GM19452 (cell line): Measurements from ENCODE around the gene PARD6A.

ENCODE experiments used
- ATAC-seq: cut with Tn5 transposase; IDR thresholded peaks from one replicate; pipeline ENCODE4 v1.9.1; 2021; ENCODE audit not compliant: unreplicated experiment

Gene PARD6A

GRCh38 chr16:67666559-67667452 lies 6.0 kb downstream of the PARD6A start, which contains the start of the genes C16orf86 and ENKD1:
Gene C16orf86, plus strand, starts transcription at chr16:67666814. Its CDS starts 157 bp downstream, at chr16:67666971.
Gene ENKD1, minus strand, starts transcription at chr16:67666750. Its CDS starts 308 bp downstream, at chr16:67666442.
- no peak for ATAC-seq

GRCh38 chr16:67667453-67667816 lies 6.7 kb downstream of the PARD6A start:
- no peak for ATAC-seq

DNA sequence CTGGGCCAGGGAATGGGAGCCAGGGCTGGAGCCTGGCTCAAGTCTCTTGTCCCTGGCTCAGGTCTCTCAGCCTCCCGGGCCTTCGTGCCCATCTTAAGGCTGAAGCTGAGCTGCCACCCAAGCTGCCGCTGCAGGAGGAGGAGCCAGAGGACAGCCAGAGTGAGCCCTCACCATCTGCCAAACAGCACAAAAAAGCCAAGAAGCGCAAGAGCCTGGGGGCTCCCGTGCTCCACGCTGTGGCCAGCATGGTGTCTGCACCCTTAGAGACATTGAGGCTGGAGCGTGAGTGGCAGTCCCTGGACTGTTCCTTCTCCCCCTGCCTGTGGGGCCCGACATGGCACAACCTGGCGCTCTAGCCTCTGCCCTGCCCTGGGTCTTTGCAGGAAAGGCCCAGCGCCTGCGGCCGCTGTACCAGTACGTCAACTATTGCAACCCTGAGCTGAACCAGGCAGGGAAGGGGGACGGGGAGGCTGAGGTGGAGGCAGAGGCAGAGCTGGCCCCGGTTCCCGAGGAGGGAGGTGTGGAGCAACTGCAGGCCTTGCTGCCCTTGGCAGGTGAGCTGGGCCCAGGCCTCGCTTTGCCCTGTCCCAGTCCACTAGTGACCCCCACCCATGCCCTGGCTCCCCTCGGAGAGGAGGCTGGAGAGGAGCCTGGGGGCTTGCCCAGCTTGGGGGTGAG lies 7.2 kb downstream of the PARD6A start:
- peak; percentile 81 for ATAC-seq

GRCh38 chr16:67668495-67669157 lies 7.9 kb downstream of the PARD6A start:
- ATAC-seq: no peak

GRCh38 chr16:67669499-67670101 lies 8.8 kb downstream of the PARD6A start:
- ATAC-seq: no peak

- ATAC-seq: no peak
These were observed 11.5 kb downstream of the PARD6A start for GRCh38 chr16:67672306-67672705.

GRCh38 chr16:67672739-67673662 lies 12.2 kb downstream of the PARD6A start:
- no peak for ATAC-seq

DNA sequence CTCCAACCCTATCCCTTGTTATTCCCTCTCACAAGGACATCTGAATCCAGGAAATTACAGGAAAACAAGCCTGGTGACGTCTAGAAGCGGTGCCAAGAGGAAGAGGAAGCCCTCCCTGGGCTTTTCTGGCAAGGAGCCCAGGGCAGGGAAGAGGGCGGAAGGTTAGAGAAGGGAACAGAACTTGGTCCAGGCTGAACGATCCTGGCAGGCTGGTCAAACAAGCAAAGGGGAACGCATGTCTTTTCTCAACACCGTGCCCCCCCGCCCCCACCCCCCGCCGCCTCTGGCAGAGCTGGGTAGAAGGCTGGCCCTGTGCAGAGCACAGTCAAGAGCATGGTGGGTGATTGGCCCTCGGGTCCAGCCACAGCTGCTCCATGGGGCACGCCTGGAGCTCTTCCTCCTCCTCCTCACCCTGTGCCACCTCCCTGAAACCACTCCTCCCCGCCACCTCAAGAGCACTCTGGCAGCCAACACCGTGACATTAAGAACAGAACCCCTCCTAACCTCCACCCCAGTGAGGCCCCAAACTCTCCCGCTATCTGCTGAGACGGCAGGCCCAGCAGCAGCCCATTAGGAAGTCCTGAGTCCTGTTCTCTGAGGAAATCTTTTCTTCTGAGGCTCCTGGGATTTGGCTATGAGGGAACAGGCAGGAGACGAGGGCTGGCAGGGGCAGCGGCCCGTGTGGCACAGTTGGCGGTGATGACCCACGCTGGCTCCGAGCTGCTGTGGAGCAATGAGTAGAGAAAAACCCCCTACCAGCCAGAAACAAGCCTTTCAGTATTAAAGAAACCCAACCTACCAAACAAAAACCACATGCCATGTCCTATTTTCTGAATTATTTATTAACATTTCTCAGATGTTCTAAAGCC lies 13.2 kb downstream of the PARD6A start:
- ATAC-seq: no peak

DNA sequence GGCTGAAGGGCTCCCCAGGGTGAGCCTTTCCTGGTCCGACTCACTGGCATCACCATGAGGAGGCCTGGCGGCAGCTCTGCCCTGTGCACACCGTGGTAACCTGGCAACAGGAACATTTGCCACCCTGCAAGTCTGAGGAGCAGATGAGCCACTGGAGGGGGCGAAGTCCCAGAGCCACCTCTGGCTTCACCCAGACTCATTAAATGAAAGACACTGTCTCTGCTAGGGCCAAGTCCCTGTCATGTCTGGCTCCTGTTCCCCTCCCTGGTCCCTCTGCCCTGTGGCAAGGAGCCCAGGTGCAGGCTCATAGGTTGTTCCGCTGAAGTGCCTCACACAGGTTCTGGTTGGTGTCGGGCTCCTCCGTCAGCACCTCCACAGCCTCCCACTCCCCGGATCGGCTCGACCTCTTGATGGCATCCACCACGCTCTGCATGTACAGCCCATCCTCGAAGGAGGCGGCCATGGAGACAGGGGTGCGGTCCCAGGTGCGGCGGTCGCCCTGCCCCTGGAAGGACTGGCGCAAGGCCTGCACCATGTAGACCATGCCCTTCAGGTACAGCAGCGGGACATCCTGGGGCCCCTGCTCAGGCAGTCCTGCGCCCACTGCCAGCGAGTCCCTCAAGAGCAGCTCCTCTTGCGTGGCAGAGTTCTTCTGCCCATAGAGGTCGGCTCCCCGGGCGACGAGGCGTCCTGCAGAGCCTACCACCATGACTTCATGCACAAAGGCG lies 14.3 kb downstream of the PARD6A start:
- no peak for ATAC-seq

DNA sequence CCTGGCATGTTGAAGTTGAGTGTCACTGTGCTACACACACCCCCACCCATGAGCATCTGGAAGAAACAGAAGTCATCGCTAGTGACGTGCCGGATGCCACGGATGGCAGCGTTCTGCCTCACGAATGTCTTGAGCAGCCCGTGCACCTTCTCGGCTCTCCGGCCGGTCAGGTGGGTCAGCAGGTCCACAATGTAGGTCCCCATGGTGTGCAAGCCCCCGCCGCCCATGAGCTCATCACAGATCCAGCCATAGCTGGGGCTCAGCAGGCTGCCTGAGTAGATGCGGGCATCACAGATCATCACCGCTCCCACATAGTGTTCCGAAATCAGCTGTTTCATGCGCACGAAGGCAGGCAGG lies 14.8 kb downstream of the PARD6A start:
- ATAC-seq: no peak

DNA sequence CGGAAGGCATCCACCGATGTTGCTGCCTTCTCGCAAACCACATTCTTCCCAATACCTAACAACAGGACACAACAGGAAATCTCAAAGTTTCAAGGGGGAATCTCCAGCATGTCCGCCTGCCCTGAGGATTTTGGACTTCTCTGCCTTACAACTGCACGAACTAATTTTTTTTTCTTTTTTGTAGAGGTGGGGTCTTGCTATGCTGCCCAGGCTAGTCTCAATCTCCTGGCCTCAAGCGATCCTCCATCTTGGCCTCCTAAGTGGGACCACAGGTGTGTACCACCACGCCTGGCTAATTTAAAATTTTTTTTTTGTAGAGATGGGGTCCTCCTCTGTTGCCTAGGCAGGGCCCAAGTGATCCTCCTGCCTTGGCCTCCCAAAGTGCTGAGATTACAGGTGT lies 15.2 kb downstream of the PARD6A start:
- ATAC-seq: no peak

GRCh38 chr16:67676516-67676915 lies 15.8 kb downstream of the PARD6A start:
- ATAC-seq: no peak

- ATAC-seq: no peak
These were observed 16.2 kb downstream of the PARD6A start for GRCh38 chr16:67676939-67677338.

DNA sequence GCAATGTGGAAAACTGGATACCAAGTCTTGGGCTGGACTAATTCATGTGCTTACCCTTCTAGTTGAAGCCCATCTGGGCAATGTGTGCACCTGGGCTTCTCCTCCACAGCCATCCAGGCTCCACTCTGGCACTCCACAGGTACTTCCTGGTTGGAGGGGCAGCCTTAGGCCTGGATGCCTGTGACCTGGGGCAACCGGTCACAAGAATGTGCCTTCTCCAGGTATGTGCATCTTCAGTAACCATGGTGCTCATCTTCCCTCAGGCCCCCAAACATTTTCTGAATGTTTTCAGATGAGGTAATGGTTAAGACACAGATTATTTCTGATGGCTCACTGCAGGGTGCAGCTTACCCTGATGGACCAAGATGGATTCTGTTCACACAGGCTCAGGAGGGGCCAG lies 17.0 kb downstream of the PARD6A start:
- ATAC-seq: no peak

DNA sequence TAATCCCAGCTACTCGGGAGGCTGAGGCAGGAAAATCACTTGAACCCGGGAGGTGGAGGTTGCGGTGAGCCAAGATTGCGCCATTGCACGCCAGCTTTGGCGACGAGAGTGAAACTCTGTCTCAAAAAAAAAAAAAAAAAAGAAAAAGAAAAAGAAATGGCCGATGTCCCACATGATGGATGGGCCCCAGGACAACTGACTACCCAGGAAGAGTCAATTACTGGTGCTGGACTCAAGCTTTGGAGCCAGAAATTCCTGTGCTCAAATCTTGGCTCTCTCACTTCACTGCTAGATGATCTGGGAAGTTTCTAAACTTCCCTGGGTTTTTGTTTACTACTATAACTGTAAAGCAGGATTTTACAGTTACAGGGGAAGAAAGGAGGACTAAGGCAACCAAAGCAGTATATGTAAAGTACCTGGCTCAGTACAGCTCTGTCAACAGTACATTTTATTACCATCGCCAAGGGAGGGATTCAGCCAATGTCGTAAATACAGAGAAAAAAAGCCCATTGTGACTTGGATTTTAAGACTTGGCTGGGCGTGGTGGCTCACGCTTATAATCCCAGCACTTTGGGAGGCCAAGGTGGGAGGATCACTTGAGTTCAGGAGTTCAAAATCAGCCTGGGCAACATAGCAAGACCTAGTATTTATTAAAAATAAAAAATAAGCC lies 17.7 kb downstream of the PARD6A start:
- no peak for ATAC-seq

GRCh38 chr16:67679935-67680897 lies 19.5 kb downstream of the PARD6A start:
- no peak for ATAC-seq

GRCh38 chr16:67683767-67684166 lies 23.0 kb downstream of the PARD6A start:
- ATAC-seq: no peak
